ENCODE measurements around the gene SLC49A4.

SLC49A4 gene

GRCh38 chr3:122785231-122785630, 9.6 kb upstream of the SLC49A4 start:
- no peak for DNase-seq (ENCODE audit: low read depth)

GRCh38 chr3:122786066-122786465, 8.8 kb upstream of the SLC49A4 start:
- peak; percentile 11 for DNase-seq (ENCODE audit: low read depth)

- DNase-seq (ENCODE audit: low read depth): no peak
Observed at GRCh38 chr3:122787872-122788271, 7.0 kb upstream of the SLC49A4 start.

- DNase-seq (ENCODE audit: low read depth): no peak
Observed at GRCh38 chr3:122789585-122790273, 5.1 kb upstream of the SLC49A4 start.

- peak; percentile 84 for DNase-seq (ENCODE audit: low read depth)
Observed at GRCh38 chr3:122793568-122794416, 1.1 kb upstream of the SLC49A4 start, which contains the start of gene HSPBAP1. Gene HSPBAP1, minus strand, starts transcription at chr3:122793831. Its CDS starts 151 bp downstream, at chr3:122793680.

- peak; percentile 52 for DNase-seq (ENCODE audit: low read depth)
Observed at GRCh38 chr3:122794483-122794778, 438 bp upstream of the SLC49A4 start.

GRCh38 chr3:122795674-122796195, 866 bp downstream of the SLC49A4 start:
- peak; percentile 14 for DNase-seq (ENCODE audit: low read depth)

- DNase-seq (ENCODE audit: low read depth): no peak
Observed at GRCh38 chr3:122797291-122797690, 2.4 kb downstream of the SLC49A4 start.

- no peak for DNase-seq (ENCODE audit: low read depth)
Observed at GRCh38 chr3:122799322-122799721, 4.5 kb downstream of the SLC49A4 start.

- DNase-seq (ENCODE audit: low read depth): no peak
Observed at GRCh38 chr3:122800031-122800430, 5.2 kb downstream of the SLC49A4 start.

GRCh38 chr3:122800706-122801237, 5.9 kb downstream of the SLC49A4 start:
- no peak for DNase-seq (ENCODE audit: low read depth)

GRCh38 chr3:122802323-122802722, 7.5 kb downstream of the SLC49A4 start:
- no peak for DNase-seq (ENCODE audit: low read depth)

GRCh38 chr3:122803977-122804376, 9.1 kb downstream of the SLC49A4 start:
- no peak for DNase-seq (ENCODE audit: low read depth)

- DNase-seq (ENCODE audit: low read depth): no peak
Observed at GRCh38 chr3:122810734-122811133, 15.9 kb downstream of the SLC49A4 start.

GRCh38 chr3:122816587-122816986, 21.7 kb downstream of the SLC49A4 start:
- DNase-seq (ENCODE audit: low read depth): no peak

- peak; percentile 61 for DNase-seq (ENCODE audit: low read depth)
Observed at GRCh38 chr3:122824465-122825381, 29.9 kb downstream of the SLC49A4 start.

- no peak for DNase-seq (ENCODE audit: low read depth)
Observed at GRCh38 chr3:122825460-122825859, 30.6 kb downstream of the SLC49A4 start.

- no peak for DNase-seq (ENCODE audit: low read depth)
Observed at GRCh38 chr3:122826278-122826677, 31.4 kb downstream of the SLC49A4 start.

GRCh38 chr3:122828281-122828680, 33.4 kb downstream of the SLC49A4 start:
- no peak for DNase-seq (ENCODE audit: low read depth)

GRCh38 chr3:122835590-122835989, 40.7 kb downstream of the SLC49A4 start:
- no peak for DNase-seq (ENCODE audit: low read depth)

GRCh38 chr3:122843604-122844003, 48.7 kb downstream of the SLC49A4 start:
- DNase-seq (ENCODE audit: low read depth): no peak

- DNase-seq (ENCODE audit: low read depth): peak; percentile 74
Observed at GRCh38 chr3:122857019-122857418, 62.1 kb downstream of the SLC49A4 start.

Measured in fibroblast of gingiva (primary cell).